Liver (tissue), 9 donors: Measurements from ENCODE around the gene NRG2. TPM values are rescaled to one million over a fixed set of nuclear protein-coding genes. Genes with fewer than 3 reads are reported as not detected.

Experiments
- DNase-seq: peaks from one replicate; pipeline ENCODE4 v3.0.0-alpha.2; 2017; ENCODE audit warnings: low spot score
- H3K27ac ChIP-seq, 2 donors: one replicate each; pipeline ENCODE4 v1.7.0; 2013; ENCODE audit warnings: inconsistent platforms in 2 of 2, low read length in 2 of 2, control low read depth in 1 of 2, low read depth in 1 of 2, mild to moderate bottlenecking in 1 of 2
- H3K27me3 ChIP-seq, 4 donors: one replicate each; pipeline versions ENCODE4 v1.6.1 to v1.7.0; 2013; ENCODE audit warnings: low read length in 3 of 4, inconsistent platforms in 1 of 4, mild to moderate bottlenecking in 1 of 4, moderate library complexity in 1 of 4; ENCODE audit not compliant: control insufficient read depth in 4 of 4, insufficient read depth in 4 of 4
- H3K36me3 ChIP-seq, 4 donors: one replicate each; pipeline versions ENCODE4 v1.6.1 to v1.7.0; 2013; ENCODE audit warnings: low read length in 3 of 4, mild to moderate bottlenecking in 3 of 4, low read depth in 1 of 4, moderate library complexity in 1 of 4; ENCODE audit not compliant: control insufficient read depth in 4 of 4, insufficient read depth in 3 of 4
- H3K4me1 ChIP-seq, 4 donors: one replicate each; pipeline versions ENCODE4 v1.6.1 to v1.7.0; 2013; ENCODE audit warnings: low read length in 3 of 4, mild to moderate bottlenecking in 3 of 4, moderate library complexity in 1 of 4; ENCODE audit not compliant: control insufficient read depth in 4 of 4, insufficient read depth in 4 of 4
- H3K4me3 ChIP-seq, 3 donors: one replicate each; pipeline versions ENCODE4 v1.6.1 to v1.7.0; 2013; ENCODE audit warnings: low read length in 3 of 3, control low read depth in 1 of 3, low read depth in 1 of 3, mild to moderate bottlenecking in 1 of 3
- H3K9ac ChIP-seq, 2 donors: one replicate each; pipeline ENCODE4 v1.7.0; 2013; ENCODE audit warnings: low read length in 2 of 2, mild to moderate bottlenecking in 2 of 2, moderate library complexity in 2 of 2, control low read depth in 1 of 2, low read depth in 1 of 2
- H3K9me3 ChIP-seq, 4 donors: one replicate each; pipeline versions ENCODE4 v1.6.1 to v1.7.0; 2013; ENCODE audit warnings: low read length in 3 of 4; ENCODE audit not compliant: control insufficient read depth in 4 of 4
- ATF3 ChIP-seq: IDR thresholded peaks from 2 replicates; pipeline ENCODE4 v1.6.1; 2016; ENCODE audit warnings: antibody characterized with exemption
- FOXA1 ChIP-seq: IDR thresholded peaks from 2 replicates; pipeline ENCODE4 v1.6.1; 2016; ENCODE audit warnings: antibody characterized with exemption
- FOXA2 ChIP-seq: IDR thresholded peaks from 2 replicates; pipeline ENCODE4 v1.6.1; 2016; ENCODE audit warnings: antibody characterized with exemption
- GABPA ChIP-seq, 2 donors: IDR thresholded peaks in 1 of 2; conservative IDR thresholded peaks in 1 of 2; 2 replicates each; pipeline ENCODE4 v1.6.1; 2016; ENCODE audit warnings: antibody characterized with exemption in 2 of 2, mild to moderate bottlenecking in 1 of 2, moderate library complexity in 1 of 2
- HNF4A ChIP-seq, 2 donors: conservative IDR thresholded peaks; 2 replicates each; pipeline ENCODE4 v1.6.1; 2016; ENCODE audit warnings: antibody characterized with exemption in 2 of 2, mild to moderate bottlenecking in 2 of 2
- HNF4G ChIP-seq: IDR thresholded peaks from 2 replicates; pipeline ENCODE4 v1.6.1; 2016; ENCODE audit warnings: antibody characterized with exemption
- JUND ChIP-seq, 2 donors: IDR thresholded peaks; 2 replicates each; pipeline ENCODE4 v1.6.1; 2016; ENCODE audit warnings: antibody characterized with exemption in 2 of 2
- NR2F2 ChIP-seq: IDR thresholded peaks from 2 replicates; pipeline ENCODE4 v1.6.1; 2016; ENCODE audit warnings: antibody characterized with exemption
- RAD21 ChIP-seq, 2 donors: IDR thresholded peaks; 2 replicates each; pipeline ENCODE4 v1.6.1; 2016; ENCODE audit warnings: antibody characterized with exemption in 2 of 2, mild to moderate bottlenecking in 2 of 2
- REST ChIP-seq: IDR thresholded peaks from 2 replicates; pipeline ENCODE4 v1.6.1; 2016; ENCODE audit warnings: antibody characterized with exemption, mild to moderate bottlenecking
- SP1 ChIP-seq: IDR thresholded peaks from 2 replicates; pipeline ENCODE4 v1.6.1; 2018; ENCODE audit warnings: antibody characterized with exemption, mild to moderate bottlenecking
- TAF1 ChIP-seq: conservative IDR thresholded peaks from 2 replicates; pipeline ENCODE4 v1.6.1; 2016; ENCODE audit warnings: antibody characterized with exemption, mild to moderate bottlenecking
- YY1 ChIP-seq: IDR thresholded peaks from 2 replicates; pipeline ENCODE4 v1.6.1; 2016; ENCODE audit warnings: antibody characterized with exemption, mild to moderate bottlenecking
- WGBS: extraction: QIAGEN DNeasy Blood & Tissue Kit; methylation state at CpG from one replicate; pipeline ENCODE4 v1.1.7; 2013; 5-methylcytosine and 5-hydroxymethylcytosine counted together
- polyA plus RNA-seq, 2 donors: library from polyadenylated mRNA; stranded (reverse) in 1 of 2; unstranded in 1 of 2; fragments of 200-250 nt in 1 of 2; fragments of >200 nt in 1 of 2; fragmentation: Nextera tagmentation in 1 of 2; extraction: Ambion mirVana in 1 of 2; gene quantifications; one replicate each; pipeline versions ENCODE4 v1.2.1 to v1.2.3, GENCODE V29; 2013 to 2015
- total RNA-seq, 2 donors: library from RNA; depleted of rRNA; stranded (reverse); fragments of >200 nt; gene quantifications; one replicate each; pipeline ENCODE4 v1.2.3, GENCODE V29; 2014
- donor health status: healthy.
- donor health status: healthy.
- donor health status: healthy.
- donor health status: healthy.
- donor health status: healthy.

NRG2 gene
- total and polyA plus RNA-seq, 4 donors: 0.07 to 0.08 TPM; not detected in 2

GRCh38 chr5:139919308-139919707 lies 123.8 kb downstream of the NRG2 start:
- no peaks in the 10 kb centered on the region for H3K4me1 ChIP-seq
- no peak for DNase-seq
- H3K36me3 ChIP-seq: no peaks in the 10 kb centered on the region
- no peak overlapping the region for H3K9ac ChIP-seq
- no peak overlapping the region for H3K4me3 ChIP-seq
- 51% methylated on average over 2 of the region's 2 CpGs for WGBS
- H3K27ac ChIP-seq: no peak overlapping the region
- H3K27me3 ChIP-seq: peaks cover 0 to 7% (median 0%) of the 10 kb centered on the region in 4 donors
- TF ChIP-seq REST (no peak), HNF4A (conservative IDR thresholded peaks at IDR 0.05) (no peak), FOXA1 (no peak), FOXA2 (no peak), GABPA (IDR thresholded peaks at IDR 0.05 in 1 of 2, conservative IDR thresholded peaks at IDR 0.05 in 1 of 2) (no peak), TAF1 (no peak), HNF4G (no peak)
- H3K9me3 ChIP-seq: no peaks in the 10 kb centered on the region

- Histone ChIP-seq H3K4me1 (no peaks in the 10 kb centered on the region), H3K27ac (no peak overlapping the region), H3K27me3 (peaks cover 0 to 7% (median 0%) of the 10 kb centered on the region in 4 donors), H3K9ac (no peak overlapping the region), H3K4me3 (no peak overlapping the region), H3K36me3 (no peaks in the 10 kb centered on the region), H3K9me3 (no peaks in the 10 kb centered on the region)
- DNase-seq: no peak
- TF ChIP-seq FOXA2 (no peak), TAF1 (no peak), YY1 (no peak), HNF4G (no peak)
- 47% methylated on average over 3 of the region's 3 CpGs for WGBS
Measured at GRCh38 chr5:139915834-139916233, 127.3 kb downstream of the NRG2 start.

- peaks cover 0 to 7% (median 0%) of the 10 kb centered on the region in 4 donors for H3K27me3 ChIP-seq
- no peaks in the 10 kb centered on the region for H3K36me3 ChIP-seq
- no peak overlapping the region for H3K9ac ChIP-seq
- H3K4me3 ChIP-seq: no peak overlapping the region
- H3K27ac ChIP-seq: no peak overlapping the region
- TF ChIP-seq NR2F2 (no peak), RAD21 (IDR thresholded peaks at IDR 0.05) (no peak), ATF3 (no peak), HNF4A (conservative IDR thresholded peaks at IDR 0.05) (no peak), SP1 (no peak), TAF1 (no peak), JUND (IDR thresholded peaks at IDR 0.05) (no peak), HNF4G (no peak), YY1 (no peak)
- peak; percentile 6 for DNase-seq
- no peaks in the 10 kb centered on the region for H3K4me1 ChIP-seq
- 74% methylated on average over 3 of the region's 3 CpGs for WGBS
- no peaks in the 10 kb centered on the region for H3K9me3 ChIP-seq
Measured at GRCh38 chr5:139915266-139915665, 127.8 kb downstream of the NRG2 start.
